Measurements from ENCODE around the gene TRANK1. TPM values are rescaled to one million over a fixed set of nuclear protein-coding genes. Genes with fewer than 3 reads are reported as not detected.

Gene TRANK1
- total RNA-seq, result 33.8 and 47.5 TPM in 2 replicates

DNA sequence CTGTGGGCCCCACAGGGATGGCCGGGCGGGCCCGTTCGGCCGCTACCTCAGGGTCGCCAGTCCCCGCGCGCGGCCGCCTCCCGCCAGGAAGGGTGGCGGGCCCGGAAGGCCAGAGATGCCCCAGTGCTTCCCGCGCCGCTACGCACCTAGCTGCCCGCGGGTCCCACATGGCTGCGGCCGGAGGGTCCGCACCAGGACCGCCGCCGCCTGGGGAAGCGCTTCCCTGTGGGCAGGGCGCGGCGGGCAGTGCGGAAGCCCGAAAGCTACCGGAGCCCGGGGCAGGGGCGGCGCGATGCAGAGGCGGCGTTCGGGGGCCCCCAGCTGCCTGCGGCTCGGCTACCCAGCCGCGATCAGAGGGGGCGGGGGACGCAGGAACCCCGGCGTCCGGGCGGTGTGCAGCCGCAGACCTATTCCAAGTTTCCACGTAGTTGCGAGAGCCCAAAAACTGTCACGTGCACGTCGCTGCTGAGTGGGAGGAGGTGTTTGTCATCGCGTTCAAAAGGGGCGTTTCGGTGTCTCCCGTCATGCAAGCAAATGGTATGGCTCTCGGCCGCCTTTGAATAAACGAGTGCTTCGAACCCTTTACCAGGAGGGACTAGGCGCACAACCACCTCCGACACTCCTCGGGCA is at the start of gene TRANK1:
TSS of gene TRANK1 (minus strand) at position 414 of the 630 bp plus-strand sequence. CDS start at position 169, 245 bp downstream.

GRCh38 chr3:36993326-36994283 is 48.8 kb upstream of the TRANK1 start, which contains the start of gene MLH1:
TSS of gene MLH1 (plus strand) at chr3:36993518. CDS start at chr3:36993548, 30 bp downstream.

DNA sequence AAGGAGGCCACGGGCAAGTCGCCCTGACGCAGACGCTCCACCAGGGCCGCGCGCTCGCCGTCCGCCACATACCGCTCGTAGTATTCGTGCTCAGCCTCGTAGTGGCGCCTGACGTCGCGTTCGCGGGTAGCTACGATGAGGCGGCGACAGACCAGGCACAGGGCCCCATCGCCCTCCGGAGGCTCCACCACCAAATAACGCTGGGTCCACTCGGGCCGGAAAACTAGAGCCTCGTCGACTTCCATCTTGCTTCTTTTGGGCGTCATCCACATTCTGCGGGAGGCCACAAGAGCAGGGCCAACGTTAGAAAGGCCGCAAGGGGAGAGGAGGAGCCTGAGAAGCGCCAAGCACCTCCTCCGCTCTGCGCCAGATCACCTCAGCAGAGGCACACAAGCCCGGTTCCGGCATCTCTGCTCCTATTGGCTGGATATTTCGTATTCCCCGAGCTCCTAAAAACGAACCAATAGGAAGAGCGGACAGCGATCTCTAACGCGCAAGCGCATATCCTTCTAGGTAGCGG is 48.0 kb upstream of the TRANK1 start, which contains the start of gene EPM2AIP1:
TSS of gene EPM2AIP1 (minus strand) at position 326 of the 520 bp plus-strand sequence. CDS start at position 272, 54 bp downstream.

Small RNAs within 50 kb of the gene (small RNA-seq; reads per million reads assigned to genes)
- not detected for gene RNU6ATAC4P

Other genes with a start within 250 kb of the TRANK1 start
- under 0.01 TPM in 1 of 2 replicates, not detected in the other for gene DCLK3, start 180.5 kb downstream of the TRANK1 start, total RNA-seq
- 19.6 and 26.0 TPM in 2 replicates for gene EPM2AIP1, start 48.1 kb upstream of the TRANK1 start, total RNA-seq
- 36.3 and 44.1 TPM in 2 replicates for gene MLH1, start 48.5 kb upstream of the TRANK1 start, total RNA-seq
- 86.6 and 88.3 TPM in 2 replicates for gene LRRFIP2, start 229.5 kb upstream of the TRANK1 start, total RNA-seq